GM19239 (cell line): ENCODE measurements around the gene HEYL.
A peak's percentile ranks its signal among the peaks of the same experiment; 100 is the strongest.

Experiments used
- DNase-seq: peaks from one replicate; pipeline ENCODE4 v3.0.0; 2011; ENCODE audit warnings: low spot score; ENCODE audit not compliant: insufficient read length
- FAIRE-seq: peaks from 2 replicates; lab custom pipeline; 2011; peaks lifted over from hg19 to GRCh38; lab: Jason Lieb, UNC

HEYL gene

DNA sequence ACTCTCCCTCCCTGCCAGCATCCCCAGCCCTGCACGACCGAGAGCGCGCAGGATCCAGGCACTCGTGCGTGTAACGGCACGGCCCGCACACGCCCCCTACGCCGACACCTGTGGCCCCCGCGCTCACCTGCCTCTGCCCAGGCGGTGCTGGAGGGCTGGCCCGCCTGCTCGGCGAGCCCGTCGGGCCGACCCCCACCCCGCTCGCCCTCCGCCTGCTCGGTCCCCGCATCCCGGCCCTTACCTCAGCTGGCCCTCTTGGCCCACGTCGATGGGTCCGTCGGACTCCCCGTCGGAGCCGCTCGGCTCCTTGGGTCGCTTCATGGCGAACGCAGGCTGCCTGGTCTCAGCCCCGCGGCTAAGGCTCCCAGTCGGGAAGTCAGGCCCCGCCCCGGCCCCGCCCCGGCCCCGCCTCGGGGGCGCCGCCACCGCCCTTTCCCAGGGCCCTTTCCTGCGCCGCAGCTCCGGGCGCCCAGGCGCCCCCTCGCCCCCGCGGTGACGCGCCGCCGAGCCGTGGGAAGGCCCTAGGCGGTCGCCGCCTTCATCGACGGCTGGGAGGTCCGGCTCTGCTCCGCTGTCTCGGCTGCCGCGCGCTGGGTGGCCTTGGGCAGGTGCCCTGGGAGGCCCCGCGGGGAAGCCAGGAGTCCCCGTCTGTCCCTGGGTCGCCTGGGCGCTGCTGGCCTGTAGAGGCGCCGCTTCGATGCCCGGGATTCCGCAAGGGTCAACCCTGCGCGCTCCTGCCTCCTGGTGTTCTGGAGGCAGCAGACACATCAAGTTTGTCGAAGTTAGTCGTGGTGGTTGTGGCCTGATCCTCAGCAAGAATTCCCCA lies at the start of gene HEYL:
TSS of gene HEYL (minus strand) at position 339 of the 826 bp plus-strand sequence. CDS start at position 321, 18 bp downstream.
- no peak for FAIRE-seq
- peak; percentile 71 for DNase-seq

DNA sequence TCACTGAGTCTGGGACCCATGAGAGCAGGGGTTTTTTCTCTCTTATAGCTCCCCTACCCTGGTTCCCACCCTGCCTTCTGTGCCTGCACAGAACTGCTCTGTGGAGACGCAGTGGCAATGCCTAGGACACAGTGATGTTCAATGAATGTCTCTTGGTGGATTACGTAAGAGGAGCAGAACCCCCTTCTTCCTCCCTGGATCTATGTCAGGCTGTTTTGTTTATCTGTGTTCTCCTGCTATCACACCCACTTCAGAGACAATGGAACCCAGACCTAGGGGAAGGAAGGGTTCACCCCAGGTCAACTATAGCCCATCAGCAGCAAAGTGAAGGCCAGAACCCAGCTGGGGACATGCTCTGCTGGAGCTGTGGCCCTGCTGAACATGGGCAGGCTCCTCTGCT lies 49.8 kb upstream of the HEYL start:
- no peak for DNase-seq
- FAIRE-seq: no peak

DNA sequence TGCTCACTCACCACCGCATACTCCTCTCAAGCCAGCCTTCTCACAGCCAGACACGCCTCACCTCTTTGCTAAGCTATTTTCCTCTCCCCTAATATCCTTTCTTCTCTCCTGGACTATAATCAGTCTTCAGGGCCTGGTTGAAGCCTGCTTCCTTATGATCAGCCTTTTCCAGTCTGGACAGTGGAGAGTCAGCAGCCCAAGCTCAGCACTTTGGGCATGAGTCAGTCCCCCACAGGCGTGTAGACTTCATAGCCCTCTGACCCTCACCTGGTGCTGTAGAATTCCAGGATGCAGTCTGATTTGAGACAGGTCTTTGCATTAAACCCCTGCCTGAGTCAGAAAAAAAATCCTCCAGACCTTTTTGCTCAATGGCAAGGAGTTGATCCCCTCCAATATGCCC lies 49.3 kb upstream of the HEYL start:
- DNase-seq (no peak), FAIRE-seq (no peak)

DNA sequence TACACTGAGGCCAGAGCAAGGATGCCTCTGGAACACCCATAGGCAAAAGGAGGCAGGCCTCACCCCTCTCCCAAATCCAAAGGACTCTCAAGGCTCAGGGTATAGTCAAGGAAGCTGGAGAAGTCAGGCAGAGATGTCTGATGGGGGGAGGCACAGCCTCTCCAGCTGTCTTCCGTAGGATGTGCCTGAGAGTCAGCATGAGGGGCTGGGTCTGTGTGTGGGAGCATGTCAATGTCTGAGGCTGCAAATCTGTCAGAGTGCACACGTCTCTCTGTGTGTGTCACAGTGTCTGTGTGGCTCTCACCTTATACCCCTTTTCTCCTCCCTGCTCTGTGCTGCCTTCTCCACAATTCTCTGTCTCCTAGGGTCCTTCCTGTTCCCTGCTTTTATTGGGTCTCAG lies 47.8 kb upstream of the HEYL start:
- FAIRE-seq (no peak), DNase-seq (no peak)

DNA sequence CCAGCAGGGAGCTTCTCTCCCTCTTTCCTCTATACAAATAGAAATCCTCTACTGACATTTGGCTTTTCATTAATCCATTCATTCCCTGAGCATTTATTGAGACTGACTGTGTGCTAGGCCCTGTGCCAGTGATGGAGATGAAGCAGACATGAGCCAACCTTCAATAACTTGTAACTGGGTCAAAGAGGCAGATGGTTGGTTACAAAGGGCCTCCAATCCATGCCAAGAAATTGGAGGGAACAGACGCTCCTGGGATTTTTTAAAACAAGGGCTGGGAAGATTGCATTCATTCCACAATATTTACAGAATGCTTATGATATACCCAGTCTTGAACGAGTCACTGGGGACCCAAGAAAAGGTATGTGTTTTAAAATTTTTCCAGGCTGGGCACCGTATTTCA lies 45.6 kb upstream of the HEYL start:
- DNase-seq (no peak), FAIRE-seq (no peak)

DNA sequence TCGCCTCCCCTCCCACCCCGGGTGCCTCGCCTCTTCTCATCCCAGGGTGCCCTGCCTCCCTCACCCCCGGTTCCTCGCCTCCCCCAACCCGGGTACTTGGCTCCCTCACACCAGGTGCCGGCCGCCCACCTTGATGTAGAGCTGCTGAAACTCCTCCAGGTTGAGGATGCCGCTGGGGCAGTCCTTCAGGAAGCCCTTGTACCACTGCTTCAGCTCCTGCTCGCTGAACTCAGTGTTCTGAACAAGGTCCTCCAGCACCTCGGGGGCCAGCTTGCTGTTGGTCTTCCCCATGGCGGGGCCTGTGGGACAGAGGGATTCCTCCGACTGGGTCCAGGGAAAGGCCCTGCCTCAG lies 44.8 kb upstream of the HEYL start:
- DNase-seq (no peak), FAIRE-seq (no peak)

- FAIRE-seq (no peak), DNase-seq (no peak)
These were observed 44.3 kb upstream of the HEYL start for GRCh38 chr1:39683591-39684312.

GRCh38 chr1:39681999-39682398 lies 42.6 kb upstream of the HEYL start:
- DNase-seq: no peak
- no peak for FAIRE-seq

- FAIRE-seq: no peak
These were observed 41.9 kb upstream of the HEYL start for GRCh38 chr1:39681294-39681693.

GRCh38 chr1:39680751-39681150 lies 41.3 kb upstream of the HEYL start:
- FAIRE-seq: no peak
- DNase-seq: no peak

More at GRCh38 chr1:39681294-39681693, 41.9 kb upstream of the HEYL start:
- DNase-seq: no peak

DNA sequence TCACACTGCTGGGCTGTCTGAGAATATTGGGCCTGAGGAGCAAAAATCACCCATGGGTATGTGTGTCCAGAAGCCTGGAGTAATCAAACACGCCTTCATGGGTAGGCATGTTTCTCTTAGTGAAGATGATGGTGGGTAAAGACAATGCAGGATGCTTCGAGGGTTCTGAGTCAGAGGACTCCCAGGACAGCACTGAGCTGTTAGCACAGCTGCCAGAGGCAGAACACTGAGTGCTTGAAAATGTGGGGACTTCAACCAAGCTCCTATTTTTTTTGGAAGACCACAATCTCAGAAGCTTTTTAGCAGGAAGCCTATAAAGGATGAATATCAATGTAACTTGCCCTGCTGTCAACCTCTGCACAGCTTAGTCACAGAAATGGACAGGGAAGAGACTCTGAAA lies 40.4 kb upstream of the HEYL start:
- no peak for DNase-seq
- no peak for FAIRE-seq

DNA sequence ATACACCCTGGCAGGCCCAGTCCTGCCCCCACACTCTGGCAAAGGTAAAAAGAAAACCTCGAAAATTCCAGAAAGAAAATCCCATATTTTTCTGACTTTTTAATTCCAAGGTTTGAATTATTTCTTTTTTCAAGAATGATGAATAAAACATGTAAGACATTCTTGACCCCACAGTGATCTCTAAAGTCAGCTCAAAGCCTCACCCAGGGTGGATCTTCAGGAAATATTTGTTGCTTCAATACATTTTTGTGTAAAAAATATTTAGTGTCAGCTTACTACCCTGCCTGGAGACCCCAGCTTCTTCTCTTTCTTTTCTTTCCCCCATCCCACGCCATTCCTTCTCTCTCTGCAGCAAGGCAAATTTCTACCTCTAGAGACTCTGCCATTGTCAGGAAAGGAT lies 39.4 kb upstream of the HEYL start:
- FAIRE-seq: no peak
- no peak for DNase-seq

DNA sequence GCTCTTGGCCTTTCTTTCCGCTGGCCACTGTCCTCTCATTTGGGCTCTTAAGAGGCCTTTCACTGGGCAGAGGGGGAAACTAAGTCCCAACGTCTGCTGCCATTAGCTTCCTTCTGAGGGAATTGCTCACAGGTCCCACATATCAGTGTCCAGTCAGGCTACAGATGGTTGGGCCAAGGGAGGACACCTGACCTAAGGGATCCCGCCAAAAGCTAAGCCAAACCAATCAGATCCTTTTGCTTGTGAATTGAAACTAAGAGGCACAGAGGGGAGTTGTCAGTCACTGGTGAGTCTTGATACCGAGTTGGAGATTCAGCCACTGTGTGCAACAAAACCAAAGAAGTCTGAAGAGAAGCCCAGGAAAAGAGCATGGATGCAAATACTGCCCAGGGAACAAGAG lies 38.2 kb upstream of the HEYL start:
- DNase-seq: no peak
- no peak for FAIRE-seq

- no peak for FAIRE-seq
These were observed 37.6 kb upstream of the HEYL start for GRCh38 chr1:39676948-39677548.

GRCh38 chr1:39675220-39675619 lies 35.8 kb upstream of the HEYL start:
- no peak for FAIRE-seq
- no peak for DNase-seq

More at GRCh38 chr1:39676948-39677548, 37.6 kb upstream of the HEYL start:
- no peak for DNase-seq

GRCh38 chr1:39673215-39673614 lies 33.8 kb upstream of the HEYL start:
- no peak for DNase-seq
- FAIRE-seq: no peak

GRCh38 chr1:39672551-39672947 lies 33.1 kb upstream of the HEYL start:
- DNase-seq: no peak
- no peak for FAIRE-seq

DNA sequence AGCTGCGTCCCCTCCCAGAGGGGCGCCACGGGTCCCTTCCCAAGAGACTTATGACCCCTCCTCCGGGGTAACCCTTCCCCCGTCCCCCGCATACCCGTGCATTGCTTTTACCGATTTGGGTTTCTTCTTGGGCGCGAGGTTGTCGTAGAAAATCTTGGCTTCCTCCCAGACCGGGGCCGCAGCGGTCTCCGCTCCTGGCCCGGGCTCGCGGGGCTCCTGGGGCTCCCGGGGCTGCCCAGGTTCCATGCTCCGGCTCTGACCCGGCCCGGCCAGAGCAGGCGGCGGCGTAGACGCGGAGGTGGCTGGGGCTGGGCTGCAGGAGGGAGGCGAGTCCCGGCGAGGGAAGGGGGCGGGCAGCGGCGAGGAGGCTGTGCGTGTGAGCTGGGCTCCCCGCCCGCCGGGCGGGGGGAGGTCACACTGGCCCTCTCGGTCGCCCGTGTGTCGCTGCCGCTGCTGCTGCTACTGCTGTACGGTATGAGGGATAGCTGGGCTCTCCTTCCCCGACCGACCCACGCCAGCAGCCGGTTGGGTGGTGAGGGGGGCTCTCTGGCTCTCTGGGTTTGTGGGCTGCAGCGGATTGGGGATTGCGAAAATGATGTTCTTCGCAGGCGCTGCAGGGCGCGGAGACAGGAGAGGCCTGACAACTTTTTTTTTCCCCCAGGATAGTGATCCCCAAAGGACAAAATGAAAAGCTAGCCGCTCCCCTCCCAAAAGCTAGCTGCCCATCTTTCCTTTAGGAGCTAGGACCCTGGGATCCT lies 32.5 kb upstream of the HEYL start, which contains the start of gene NT5C1A:
TSS of gene NT5C1A (minus strand) at position 315 of the 758 bp plus-strand sequence. CDS start at position 246, 69 bp downstream.
- FAIRE-seq (peak; percentile 64), DNase-seq (peak; percentile 47)

GRCh38 chr1:39671433-39671792 lies 32.0 kb upstream of the HEYL start:
- FAIRE-seq (no peak), DNase-seq (no peak)

DNA sequence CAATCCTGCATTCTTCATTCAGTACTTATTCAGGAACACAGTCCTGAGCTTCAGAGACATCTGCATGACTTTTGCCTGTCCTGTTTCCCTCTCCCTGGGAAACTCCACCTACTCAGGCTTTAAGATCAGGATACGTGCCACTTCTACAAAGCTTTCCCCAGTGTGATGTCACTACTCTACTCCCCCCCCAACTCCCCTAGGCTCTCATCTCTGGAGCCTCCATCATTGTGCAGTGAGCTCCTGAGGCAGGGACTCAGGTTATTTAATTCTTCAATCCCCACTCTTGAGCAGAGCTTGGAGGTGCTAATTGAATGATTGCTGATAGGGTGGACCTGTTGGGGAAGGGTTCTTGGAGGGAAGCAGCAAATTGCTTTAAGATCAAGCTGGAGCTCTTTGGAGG lies 31.2 kb upstream of the HEYL start:
- FAIRE-seq (peak; percentile 64), DNase-seq (no peak)
